Effector memory CD8-positive, alpha-beta T cell (primary cell): ENCODE results near the gene L3MBTL3.

ENCODE experiments used
- ATAC-seq: fragments of 150-1000 bp; cut with Tn5 transposase; replicated peaks from 2 replicates; pipeline ENCODE4 v1.10.0; 2021; ENCODE audit warnings: mild to moderate bottlenecking, moderate library complexity
- DNase-seq, 3 experiments: peaks; one replicate each; pipeline ENCODE4 v3.0.0; 2021
- H3K27ac Mint-ChIP-seq, 2 donors: one replicate each; pipeline ENCODE4 v1.8.0; 2022; ENCODE audit warnings: mild to moderate bottlenecking in 2 of 2, mixed read lengths in 2 of 2, moderate library complexity in 2 of 2
- H3K27me3 Mint-ChIP-seq, 2 donors: one replicate each; pipeline ENCODE4 v1.8.0; 2022; ENCODE audit warnings: mixed read lengths in 2 of 2
- H3K36me3 Mint-ChIP-seq: one replicate; pipeline ENCODE4 v1.8.0; 2022; ENCODE audit warnings: mild to moderate bottlenecking, moderate library complexity, mixed read lengths; ENCODE audit not compliant: insufficient read depth
- H3K4me1 Mint-ChIP-seq, 2 donors: one replicate each; pipeline ENCODE4 v1.8.0; 2022; ENCODE audit warnings: low read depth in 2 of 2, mixed read lengths in 2 of 2
- H3K4me3 Mint-ChIP-seq, 2 donors: one replicate each; pipeline ENCODE4 v1.8.0; 2022; ENCODE audit warnings: mild to moderate bottlenecking in 2 of 2, mixed read lengths in 2 of 2, moderate library complexity in 2 of 2
- H3K9me3 Mint-ChIP-seq, 2 donors: one replicate each; pipeline ENCODE4 v1.8.0; 2022; ENCODE audit warnings: mixed read lengths in 2 of 2

Gene L3MBTL3

DNA sequence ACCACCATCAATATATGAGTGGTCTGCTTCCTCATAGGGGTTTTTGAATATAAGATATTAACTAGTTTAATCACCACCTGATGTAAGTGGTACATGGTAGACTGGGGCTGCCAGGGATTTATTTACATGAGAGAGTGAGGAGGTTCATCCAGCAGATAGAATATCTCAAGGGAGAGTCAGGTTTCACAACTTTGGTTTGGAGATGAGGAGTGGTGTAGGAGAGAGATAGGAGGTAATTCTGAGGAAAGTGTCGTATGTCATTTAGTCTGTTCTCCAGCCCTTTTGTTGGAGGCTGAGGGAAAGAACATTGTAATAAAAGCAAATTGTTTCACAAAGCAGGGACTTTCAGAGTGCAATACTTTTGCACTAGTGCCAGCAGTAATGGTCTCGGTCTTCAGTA lies 16.8 kb downstream of the L3MBTL3 start:
- no peak for ATAC-seq
- Mint-ChIP-seq H3K27me3 (no peaks in the 10 kb centered on the region), H3K36me3 (peaks cover 2% of the 10 kb centered on the region), H3K4me3 (peak overlapping the region in 1 of 2 donors; percentile 68), H3K4me1 (peaks cover 30 to 48% of the 10 kb centered on the region in 2 donors), H3K9me3 (no peaks in the 10 kb centered on the region), H3K27ac (peak overlapping the region in 1 of 2 donors; percentile 77)
- no peak for DNase-seq

DNA sequence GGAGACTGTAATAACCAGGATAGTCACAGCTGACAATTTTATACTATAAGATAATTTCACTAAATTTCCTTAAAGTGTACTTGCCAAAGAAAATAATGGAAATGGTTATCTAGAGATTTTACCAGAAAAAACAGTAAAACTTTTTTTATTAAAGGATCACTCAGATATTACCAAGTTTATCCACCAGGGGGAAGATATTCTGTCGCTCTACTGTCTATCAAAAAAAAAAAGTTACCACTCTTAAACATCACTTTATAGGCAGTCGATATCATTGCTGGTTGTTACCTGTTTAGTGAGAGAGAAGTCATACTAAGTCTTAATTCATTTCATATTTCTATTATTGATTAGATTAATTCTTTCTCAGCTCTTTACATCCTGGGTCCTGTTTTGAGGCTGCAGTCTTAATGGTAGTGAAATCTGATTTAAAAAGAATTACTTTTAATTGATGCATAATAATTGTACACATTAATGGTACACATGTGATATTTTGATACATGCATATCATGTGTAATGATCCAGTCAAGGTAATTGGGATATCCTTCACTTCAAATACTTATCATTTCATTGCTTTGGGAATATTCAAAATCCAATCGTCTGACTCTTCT lies 18.9 kb downstream of the L3MBTL3 start:
- Mint-ChIP-seq H3K4me1 (peaks cover 34 to 53% of the 10 kb centered on the region in 2 donors), H3K36me3 (peaks cover 4% of the 10 kb centered on the region), H3K9me3 (no peaks in the 10 kb centered on the region), H3K27ac (no peak overlapping the region), H3K27me3 (no peaks in the 10 kb centered on the region), H3K4me3 (no peak overlapping the region)
- ATAC-seq (peak; percentile 73), DNase-seq (no peak)

DNA sequence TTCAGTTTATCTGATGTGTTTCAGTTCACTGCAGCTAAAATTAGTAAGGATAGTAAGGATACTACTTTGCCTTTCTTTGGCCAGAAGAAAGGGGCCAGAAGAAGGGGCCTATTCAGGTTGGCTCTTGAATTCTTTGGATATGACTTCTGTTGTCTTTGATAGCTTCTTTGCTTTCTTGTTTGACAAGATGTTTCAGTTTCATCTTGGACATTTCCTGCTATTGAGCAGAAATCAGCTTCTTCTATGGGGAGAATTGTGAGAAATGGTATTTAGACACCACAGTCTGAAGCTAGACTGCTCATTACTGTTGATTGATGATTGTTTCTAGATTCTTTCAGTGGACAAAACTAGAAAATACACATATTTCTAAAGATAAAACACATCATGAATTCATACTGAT lies 23.2 kb downstream of the L3MBTL3 start:
- Mint-ChIP-seq H3K4me1 (peaks cover 8 to 20% of the 10 kb centered on the region in 2 donors), H3K4me3 (no peak overlapping the region), H3K27ac (no peak overlapping the region), H3K36me3 (peaks cover 3% of the 10 kb centered on the region), H3K9me3 (no peaks in the 10 kb centered on the region), H3K27me3 (no peaks in the 10 kb centered on the region)
- ATAC-seq (no peak), DNase-seq (no peak)

DNA sequence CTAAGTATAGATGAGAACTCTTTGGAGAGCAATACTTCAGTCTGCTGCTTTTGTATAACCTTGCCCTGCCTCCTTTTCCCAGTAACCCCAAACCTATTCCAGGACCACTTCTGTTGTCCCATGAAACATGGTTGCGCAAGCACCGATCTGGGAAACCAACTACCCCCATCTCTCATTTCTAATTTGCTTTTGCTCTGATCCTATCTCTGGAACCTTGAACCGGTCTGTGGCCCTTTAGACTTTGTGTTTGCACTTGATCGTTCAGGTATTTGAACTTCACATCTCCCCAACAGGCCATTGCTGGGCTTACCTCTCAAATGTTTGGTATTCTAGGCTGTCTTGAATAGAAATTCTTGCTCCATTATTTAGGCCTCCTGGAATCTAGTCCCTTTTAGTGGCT lies 25.0 kb downstream of the L3MBTL3 start:
- Mint-ChIP-seq H3K36me3 (peaks cover 3% of the 10 kb centered on the region), H3K27me3 (no peaks in the 10 kb centered on the region), H3K4me1 (peaks cover 8 to 13% of the 10 kb centered on the region in 2 donors), H3K4me3 (no peak overlapping the region), H3K27ac (no peak overlapping the region), H3K9me3 (no peaks in the 10 kb centered on the region)
- DNase-seq (no peak), ATAC-seq (no peak)

DNA sequence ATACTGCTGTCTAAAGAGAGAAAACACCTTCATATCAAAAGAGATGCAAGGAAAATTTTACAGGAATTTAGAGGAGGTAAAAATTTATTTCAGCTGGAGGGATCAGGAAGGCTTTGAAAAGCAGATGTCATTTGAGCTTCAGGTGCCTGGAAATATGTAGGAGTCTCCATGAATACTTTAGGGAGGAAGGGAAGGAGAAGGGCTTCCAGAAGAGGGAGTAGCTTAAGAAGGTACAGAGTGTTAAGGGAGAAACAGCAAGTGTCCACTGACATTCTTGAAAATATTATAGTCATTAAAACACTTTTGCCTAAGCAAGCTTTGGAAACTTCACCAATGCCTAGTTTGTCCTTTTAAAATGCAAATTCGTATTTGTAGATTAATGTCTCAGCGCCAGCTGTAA lies 27.2 kb downstream of the L3MBTL3 start:
- H3K9me3 Mint-ChIP-seq: no peaks in the 10 kb centered on the region
- no peak overlapping the region for H3K27ac Mint-ChIP-seq
- ATAC-seq: no peak
- H3K36me3 Mint-ChIP-seq: peaks cover 14% of the 10 kb centered on the region
- no peak overlapping the region for H3K4me3 Mint-ChIP-seq
- DNase-seq: no peak
- peaks cover 5 to 9% of the 10 kb centered on the region in 2 donors for H3K4me1 Mint-ChIP-seq
- H3K27me3 Mint-ChIP-seq: no peaks in the 10 kb centered on the region

DNA sequence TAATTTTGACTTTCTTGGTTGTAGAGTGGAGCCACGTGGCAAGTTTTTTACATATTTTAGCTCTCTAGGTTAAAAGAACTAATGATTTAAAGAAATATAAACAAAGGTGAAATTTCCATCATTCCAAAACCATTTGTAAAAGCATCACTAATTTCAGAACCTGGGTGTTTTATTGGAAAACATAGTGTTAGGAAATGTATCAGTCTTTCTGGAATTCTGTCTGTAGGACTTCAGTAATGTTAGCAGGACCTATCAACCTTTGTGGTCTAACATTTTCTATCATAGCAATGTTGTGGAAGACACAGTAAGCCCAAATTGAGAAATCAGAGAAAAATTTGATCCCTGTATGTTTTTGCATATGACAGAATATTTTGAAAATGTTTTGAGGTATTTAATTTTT lies 28.3 kb downstream of the L3MBTL3 start:
- no peak overlapping the region for H3K27ac Mint-ChIP-seq
- no peaks in the 10 kb centered on the region for H3K4me1 Mint-ChIP-seq
- ATAC-seq (no peak), DNase-seq (no peak)
- H3K36me3 Mint-ChIP-seq: peaks cover 19% of the 10 kb centered on the region
- no peaks in the 10 kb centered on the region for H3K27me3 Mint-ChIP-seq
- H3K9me3 Mint-ChIP-seq: no peaks in the 10 kb centered on the region
- no peak overlapping the region for H3K4me3 Mint-ChIP-seq

DNA sequence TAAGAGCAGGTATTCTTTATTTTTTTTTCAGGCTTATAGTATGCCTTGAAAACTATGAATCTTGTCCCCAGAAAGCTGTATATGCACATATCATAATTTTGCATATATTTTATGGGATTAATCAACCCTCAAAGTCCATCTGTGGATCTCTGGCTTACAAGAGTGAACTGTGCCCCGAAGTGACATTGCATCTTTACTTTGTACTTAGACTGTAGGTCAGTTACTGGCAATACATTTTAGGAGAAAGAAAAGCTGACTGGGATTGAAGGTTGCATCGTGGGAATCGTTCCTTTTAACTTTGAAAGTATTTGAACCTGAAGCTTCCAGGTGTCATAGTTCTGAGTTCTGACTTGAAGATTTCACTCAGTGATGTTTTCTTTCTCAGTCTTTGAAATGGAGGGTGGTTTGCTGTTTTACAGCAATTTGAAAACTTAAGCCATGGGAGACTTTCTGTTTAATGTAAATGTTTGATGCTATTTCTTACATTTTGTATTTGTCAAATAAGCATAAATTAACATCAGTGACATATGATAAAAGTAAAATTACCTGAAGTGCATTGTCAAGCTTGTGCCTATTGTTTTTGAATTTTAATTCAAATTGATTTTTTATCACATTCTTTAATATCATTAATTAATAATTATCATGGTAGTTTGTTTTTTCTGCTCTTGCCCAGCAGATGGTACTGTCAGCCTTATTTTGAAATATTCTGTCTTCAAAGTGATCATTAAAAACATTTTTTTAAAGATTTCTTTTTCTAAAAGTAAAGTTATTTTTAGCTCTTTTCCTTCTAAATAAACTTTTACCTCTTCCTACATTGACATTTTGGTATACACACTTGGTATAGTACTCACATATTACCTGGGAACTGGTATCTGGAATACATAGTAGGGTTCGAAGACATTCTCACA lies 29.0 kb downstream of the L3MBTL3 start:
- peaks cover 23% of the 10 kb centered on the region for H3K36me3 Mint-ChIP-seq

DNA sequence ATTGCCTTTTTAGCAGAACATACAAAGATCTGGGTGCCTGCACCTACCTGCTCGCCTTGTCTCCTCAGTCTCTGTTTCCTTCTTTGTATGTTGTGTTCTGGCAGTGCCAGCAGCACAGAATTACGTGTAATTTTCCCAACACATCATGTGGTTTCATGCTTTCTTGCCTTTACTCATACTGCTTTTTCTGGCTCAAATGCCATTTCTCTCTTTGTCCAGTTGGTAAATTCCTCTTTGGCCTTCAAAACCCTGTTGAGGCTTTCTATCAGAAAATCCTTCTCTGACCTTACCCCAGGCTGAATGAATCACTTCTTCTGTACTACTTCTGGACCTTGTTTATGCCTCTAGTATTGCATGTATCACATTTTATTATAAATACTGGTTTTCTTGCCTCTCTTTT lies 31.8 kb downstream of the L3MBTL3 start:
- H3K4me1 Mint-ChIP-seq: no peaks in the 10 kb centered on the region
- no peak overlapping the region for H3K4me3 Mint-ChIP-seq
- H3K9me3 Mint-ChIP-seq: no peaks in the 10 kb centered on the region
- ATAC-seq: no peak
- DNase-seq: no peak
- H3K27me3 Mint-ChIP-seq: no peaks in the 10 kb centered on the region
- no peak overlapping the region for H3K27ac Mint-ChIP-seq
- H3K36me3 Mint-ChIP-seq: peaks cover 41% of the 10 kb centered on the region

More for the DNA sequence above, 29.0 kb downstream of the L3MBTL3 start:
- Mint-ChIP-seq H3K9me3 (no peaks in the 10 kb centered on the region), H3K4me1 (no peaks in the 10 kb centered on the region), H3K4me3 (no peak overlapping the region), H3K27me3 (no peaks in the 10 kb centered on the region), H3K27ac (no peak overlapping the region)
- ATAC-seq (no peak), DNase-seq (no peak)

DNA sequence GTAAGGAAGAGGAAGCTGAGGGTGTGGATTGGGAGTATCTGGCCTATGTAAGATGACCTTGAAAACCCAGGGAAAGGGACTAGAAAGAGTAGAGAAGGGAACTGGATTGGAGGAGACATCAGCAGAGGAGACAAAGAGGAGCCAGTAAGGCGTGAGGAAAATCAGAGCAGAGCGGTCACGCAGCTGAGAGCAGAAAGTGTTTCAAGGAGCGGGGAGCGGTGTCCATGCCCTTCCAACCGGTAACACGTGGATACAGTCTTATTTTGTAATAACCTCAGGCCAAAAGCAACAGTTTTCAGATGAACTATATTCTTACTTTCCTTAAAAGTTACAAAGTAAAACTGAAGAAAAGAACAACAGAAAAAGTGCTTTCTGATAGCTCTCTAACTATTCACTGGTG lies 36.3 kb downstream of the L3MBTL3 start:
- H3K27ac Mint-ChIP-seq: peak overlapping the region in 1 of 2 donors; percentile 1
- no peaks in the 10 kb centered on the region for H3K27me3 Mint-ChIP-seq
- H3K9me3 Mint-ChIP-seq: no peaks in the 10 kb centered on the region
- no peak for ATAC-seq
- peaks cover 9 to 11% of the 10 kb centered on the region in 2 donors for H3K4me1 Mint-ChIP-seq
- H3K36me3 Mint-ChIP-seq: peaks cover 66% of the 10 kb centered on the region
- H3K4me3 Mint-ChIP-seq: no peak overlapping the region
- no peak for DNase-seq

DNA sequence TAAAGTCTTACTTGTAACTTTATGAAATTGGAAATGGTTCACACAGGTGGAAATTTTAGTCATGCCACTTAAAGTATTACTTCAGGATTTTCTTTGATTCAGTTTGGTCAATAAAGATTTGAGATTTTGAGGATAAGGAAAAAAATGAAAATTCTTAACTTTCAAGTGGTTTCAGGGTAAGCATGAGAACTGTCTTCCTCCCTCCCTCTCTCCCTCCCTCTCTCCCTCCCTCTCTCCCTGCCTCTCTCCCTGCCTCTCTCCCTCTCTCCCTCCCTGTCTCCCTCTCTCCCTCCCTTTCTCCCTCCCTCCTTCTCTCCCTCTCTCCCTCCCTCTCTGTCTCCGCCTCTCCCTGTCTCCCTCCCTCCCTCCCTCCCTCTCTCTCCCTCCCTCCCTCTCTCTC lies 36.9 kb downstream of the L3MBTL3 start:
- Mint-ChIP-seq H3K9me3 (no peaks in the 10 kb centered on the region), H3K36me3 (peaks cover 63% of the 10 kb centered on the region), H3K27ac (no peak overlapping the region), H3K27me3 (no peaks in the 10 kb centered on the region), H3K4me1 (peaks cover 9 to 11% of the 10 kb centered on the region in 2 donors), H3K4me3 (no peak overlapping the region)
- ATAC-seq (no peak), DNase-seq (no peak)

DNA sequence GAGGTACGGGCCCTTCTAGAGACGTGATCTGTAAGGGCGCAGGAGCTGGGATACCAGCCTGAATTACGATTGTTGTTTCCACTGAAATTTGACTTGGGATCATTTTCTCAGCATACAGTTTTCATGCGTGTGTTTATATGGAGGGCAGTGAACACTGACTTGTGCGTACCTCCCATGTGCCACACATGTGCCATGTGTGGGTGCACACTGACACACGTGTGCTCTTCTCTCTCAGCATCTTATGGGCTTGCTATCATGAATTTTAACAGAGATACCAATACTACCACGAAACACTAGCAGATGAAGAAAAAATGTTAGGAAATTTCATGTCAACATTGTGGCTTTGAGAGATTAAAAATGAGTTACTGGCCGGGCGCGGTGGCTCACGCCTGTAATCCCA lies 39.1 kb downstream of the L3MBTL3 start:
- ATAC-seq (no peak), DNase-seq (no peak)
- H3K4me1 Mint-ChIP-seq: peaks cover 9 to 14% of the 10 kb centered on the region in 2 donors
- peaks cover 63% of the 10 kb centered on the region for H3K36me3 Mint-ChIP-seq
- no peaks in the 10 kb centered on the region for H3K27me3 Mint-ChIP-seq
- H3K4me3 Mint-ChIP-seq: no peak overlapping the region
- H3K9me3 Mint-ChIP-seq: no peaks in the 10 kb centered on the region
- H3K27ac Mint-ChIP-seq: no peak overlapping the region

DNA sequence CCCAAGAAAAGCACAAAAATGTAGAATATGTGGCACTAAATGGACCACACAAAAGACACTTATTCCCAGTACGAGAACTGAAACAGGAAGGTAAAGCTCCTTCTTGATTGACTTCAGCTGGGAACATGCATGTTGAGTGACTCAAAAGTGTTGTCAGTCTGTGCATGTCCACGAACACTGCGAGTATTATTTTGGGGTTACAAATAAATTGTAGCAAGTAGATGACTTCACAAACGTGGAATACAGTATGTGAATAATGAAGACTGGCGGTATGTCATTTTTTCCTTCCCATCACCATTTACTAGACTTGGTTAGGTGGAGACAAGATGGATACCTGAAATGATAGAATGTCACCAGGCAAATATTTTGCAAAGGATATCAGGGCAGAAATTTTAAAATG lies 45.4 kb downstream of the L3MBTL3 start:
- Mint-ChIP-seq H3K4me3 (no peak overlapping the region), H3K4me1 (peaks cover 3 to 8% of the 10 kb centered on the region in 2 donors), H3K27ac (no peak overlapping the region), H3K36me3 (peaks cover 44% of the 10 kb centered on the region), H3K27me3 (no peaks in the 10 kb centered on the region), H3K9me3 (no peaks in the 10 kb centered on the region)
- no peak for DNase-seq
- ATAC-seq: no peak

DNA sequence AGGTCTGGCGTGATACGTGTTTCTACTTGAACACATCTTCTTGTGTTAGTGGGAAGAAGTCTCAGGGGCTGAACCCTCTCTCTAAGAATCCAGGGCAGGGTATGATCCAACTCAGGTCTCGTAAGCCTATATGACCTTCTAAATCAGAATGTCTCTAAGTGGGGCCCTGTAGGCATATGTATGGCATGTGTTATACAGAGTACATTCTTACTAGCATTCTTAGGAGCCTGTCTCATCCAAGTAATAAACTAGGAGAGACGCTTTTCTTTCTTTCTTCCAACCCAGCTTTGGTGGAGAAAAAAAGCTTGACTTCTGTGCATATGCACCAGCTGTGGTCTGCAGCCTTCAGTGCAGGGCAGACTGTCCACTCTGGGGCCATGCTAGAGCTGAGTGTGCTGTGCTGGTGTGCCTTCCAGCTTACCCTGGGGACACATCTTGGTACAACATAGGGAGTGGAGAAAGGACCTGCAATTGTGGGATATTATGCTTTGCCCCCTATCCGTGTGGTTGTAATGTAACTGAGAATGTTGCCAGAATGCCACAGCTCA lies 47.3 kb downstream of the L3MBTL3 start:
- Mint-ChIP-seq H3K36me3 (peaks cover 47% of the 10 kb centered on the region), H3K4me1 (peaks cover 3 to 8% of the 10 kb centered on the region in 2 donors), H3K4me3 (no peak overlapping the region), H3K9me3 (no peaks in the 10 kb centered on the region), H3K27me3 (no peaks in the 10 kb centered on the region), H3K27ac (no peak overlapping the region)
- DNase-seq: no peak
- ATAC-seq: no peak

DNA sequence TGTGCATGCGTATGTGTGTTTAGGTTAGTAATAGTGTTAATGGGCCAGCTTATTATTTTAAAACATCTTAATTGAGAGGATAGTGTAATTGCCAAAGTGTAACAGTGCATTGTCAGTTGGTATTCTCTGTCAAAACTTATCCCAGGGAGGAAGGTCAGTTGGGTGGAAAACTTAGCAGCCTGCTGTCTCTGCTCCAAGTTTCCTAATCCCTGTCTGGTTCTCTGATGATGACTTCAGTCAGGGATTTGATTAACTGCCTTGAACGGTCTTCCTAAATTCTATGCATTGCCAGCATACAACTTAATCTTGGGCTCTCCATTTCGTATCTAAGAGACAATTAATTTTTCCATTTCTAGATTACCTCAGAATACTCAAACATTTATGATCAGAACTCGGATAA lies 51.1 kb downstream of the L3MBTL3 start:
- H3K9me3 Mint-ChIP-seq: no peaks in the 10 kb centered on the region

More for the DNA sequence above, 51.1 kb downstream of the L3MBTL3 start:
- H3K4me3 Mint-ChIP-seq: no peak overlapping the region
- H3K4me1 Mint-ChIP-seq: peaks cover 0 to 5% of the 10 kb centered on the region in 2 donors
- H3K36me3 Mint-ChIP-seq: peaks cover 41% of the 10 kb centered on the region
- peak overlapping the region; percentile 55 to 57 for H3K27ac Mint-ChIP-seq
- no peaks in the 10 kb centered on the region for H3K27me3 Mint-ChIP-seq
- no peak for ATAC-seq
- no peak for DNase-seq
